ENCODE data around the gene LRRC32.

LRRC32 gene

GRCh38 chr11:76632492-76632891 lies 38.1 kb downstream of the LRRC32 start:
- TF ChIP-seq CTCF (IDR thresholded peaks at IDR 0.05), result no peak
- no peak for DNase-seq (ENCODE audit: low spot score)
- Histone ChIP-seq H3K4me3 (no peak overlapping the region), H3K27ac (no peak overlapping the region)

GRCh38 chr11:76631566-76632308 lies 38.8 kb downstream of the LRRC32 start:
- TF ChIP-seq CTCF (IDR thresholded peaks at IDR 0.05), result no peak
- no peak overlapping the region for H3K27ac ChIP-seq

DNA sequence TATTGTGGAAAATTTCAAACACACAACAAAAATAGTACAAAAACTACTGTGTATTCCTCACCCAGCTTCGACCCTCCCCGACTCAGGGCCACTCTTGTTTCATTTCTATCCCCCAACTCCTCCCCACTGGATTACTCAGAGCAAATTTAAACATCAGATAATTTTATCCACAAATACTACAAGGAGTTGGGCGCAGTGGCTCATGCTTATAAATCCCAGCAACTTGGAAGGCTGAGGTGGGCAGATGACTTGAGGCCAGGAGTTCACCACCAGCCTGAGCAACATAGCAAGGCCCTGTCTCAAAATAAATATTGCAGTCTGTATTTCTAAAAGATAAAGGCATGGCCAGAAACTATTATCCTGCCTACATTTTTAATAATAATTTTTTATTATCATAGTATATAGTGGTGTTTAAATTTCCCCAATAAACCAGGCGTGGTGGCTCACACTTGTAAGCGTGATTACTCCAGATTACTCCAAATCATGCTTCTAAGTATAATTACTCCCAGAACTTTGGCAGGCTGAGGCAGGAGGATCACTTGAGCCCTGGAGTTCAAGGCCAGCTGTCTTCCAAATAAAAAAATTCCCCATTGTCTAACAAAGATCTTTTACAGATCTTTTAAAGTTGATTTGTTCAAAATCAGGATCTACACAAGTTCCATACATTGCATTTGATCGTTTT lies 39.8 kb downstream of the LRRC32 start:
- Histone ChIP-seq H3K4me3 (peak overlapping the region; percentile 52), H3K27ac (peak overlapping the region; percentile 80 to 93)
- TF ChIP-seq CTCF (IDR thresholded peaks at IDR 0.05), result no peak
- DNase-seq (ENCODE audit: low spot score), result no peak

More at GRCh38 chr11:76631566-76632308, 38.8 kb downstream of the LRRC32 start:
- no peak for DNase-seq (ENCODE audit: low spot score)
- H3K4me3 ChIP-seq, result no peak overlapping the region

- H3K27ac ChIP-seq, result peak overlapping the region; percentile 80 to 93
- DNase-seq (ENCODE audit: low spot score), result no peak
- peak overlapping the region; percentile 52 for H3K4me3 ChIP-seq
- no peak for TF ChIP-seq CTCF (IDR thresholded peaks at IDR 0.05)
Observed at GRCh38 chr11:76629853-76630599, 40.5 kb downstream of the LRRC32 start.

- no peak for DNase-seq (ENCODE audit: low spot score)
- H3K4me3 ChIP-seq, result no peak overlapping the region
- no peak for TF ChIP-seq CTCF (IDR thresholded peaks at IDR 0.05)
- H3K27ac ChIP-seq, result peak overlapping the region; percentile 80 to 93
Observed at GRCh38 chr11:76629116-76629852, 41.3 kb downstream of the LRRC32 start.

DNA sequence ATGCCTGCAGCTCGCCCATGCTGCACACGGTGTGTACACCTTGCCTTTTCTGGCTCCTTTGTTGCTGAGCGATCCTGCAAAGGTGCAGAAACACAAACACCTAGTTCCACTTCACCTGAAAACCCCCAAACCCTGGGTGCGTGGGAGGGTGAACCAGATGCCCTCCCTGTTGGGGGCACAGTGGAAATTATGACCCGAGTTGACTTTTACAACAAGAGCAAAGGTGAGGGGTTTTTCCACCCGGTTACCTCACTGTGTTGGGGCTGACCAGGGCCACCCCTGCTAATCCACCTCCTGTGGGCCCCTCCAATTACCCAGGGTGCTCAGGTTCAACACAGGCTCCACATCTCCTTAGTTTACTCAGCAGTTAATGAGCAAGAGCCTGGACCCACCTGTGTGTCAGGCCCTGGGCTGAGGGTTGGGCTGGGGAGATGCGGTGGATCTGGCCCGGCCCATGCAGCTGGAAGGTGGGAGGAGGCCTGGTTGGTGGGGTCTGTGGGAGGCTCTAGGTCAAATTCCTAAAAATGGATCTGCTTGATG lies 42.1 kb downstream of the LRRC32 start:
- no peak for DNase-seq (ENCODE audit: low spot score)
- Histone ChIP-seq H3K4me3 (no peak overlapping the region), H3K27ac (peak overlapping the region; percentile 80 to 93)
- TF ChIP-seq CTCF (IDR thresholded peaks at IDR 0.05), result no peak
